Muscle layer of colon (tissue), 2 donors: ENCODE data around the gene ZNF385B.

ENCODE experiments used
- H3K27ac ChIP-seq: one replicate; pipeline ENCODE4 v1.7.0; 2013; ENCODE audit warnings: low read depth, mild to moderate bottlenecking, low read length, moderate library complexity
- H3K27me3 ChIP-seq, 2 donors: one replicate each; pipeline ENCODE4 v1.7.0; 2013; ENCODE audit warnings: low read length in 2 of 2, mild to moderate bottlenecking in 2 of 2; ENCODE audit not compliant: insufficient read depth in 2 of 2, control insufficient read depth in 1 of 2
- H3K36me3 ChIP-seq: one replicate; pipeline ENCODE4 v1.7.0; 2013; ENCODE audit warnings: mild to moderate bottlenecking, low read length; ENCODE audit not compliant: insufficient read depth
- H3K4me1 ChIP-seq: one replicate; pipeline ENCODE4 v1.7.0; 2013; ENCODE audit warnings: mild to moderate bottlenecking, low read length; ENCODE audit not compliant: insufficient read depth
- H3K4me3 ChIP-seq, 2 donors: one replicate each; pipeline ENCODE4 v1.7.0; 2013; ENCODE audit warnings: low read length in 2 of 2, low read depth in 1 of 2, mild to moderate bottlenecking in 1 of 2, moderate library complexity in 1 of 2
- H3K9ac ChIP-seq: one replicate; pipeline ENCODE4 v1.7.0; 2013; ENCODE audit warnings: low read length
- H3K9me3 ChIP-seq: one replicate; pipeline ENCODE4 v1.7.0; 2013; ENCODE audit warnings: mild to moderate bottlenecking, low read length
- donor health status: abdominal sarcoma.
- donor health status: Adenocarcinoma of cecum.

The ZNF385B gene

DNA sequence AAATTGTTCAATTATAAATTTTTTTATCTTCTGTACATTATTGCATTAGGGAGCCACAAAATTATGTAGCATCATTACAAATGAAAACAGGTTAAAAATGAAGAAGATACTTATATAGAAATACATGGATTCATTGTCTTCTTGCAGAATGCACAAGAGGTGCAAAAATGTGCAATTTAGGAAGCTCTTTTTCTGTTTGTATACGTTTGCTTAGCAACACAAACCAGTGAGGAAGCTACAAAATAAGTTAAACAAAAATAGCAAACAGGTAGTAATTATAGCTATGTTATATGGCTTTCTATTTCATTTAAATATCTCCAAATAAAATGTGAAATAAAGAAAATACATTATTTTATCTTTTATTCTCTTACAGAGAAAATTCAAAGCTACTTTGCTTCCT, 419.2 kb downstream of the ZNF385B start:
- no peak overlapping the region for H3K9ac ChIP-seq
- H3K4me1 ChIP-seq, result no peaks in the 10 kb centered on the region
- no peaks in the 10 kb centered on the region for H3K36me3 ChIP-seq
- no peak overlapping the region for H3K4me3 ChIP-seq
- H3K27ac ChIP-seq, result no peak overlapping the region
- no peaks in the 10 kb centered on the region for H3K27me3 ChIP-seq
- no peaks in the 10 kb centered on the region for H3K9me3 ChIP-seq

DNA sequence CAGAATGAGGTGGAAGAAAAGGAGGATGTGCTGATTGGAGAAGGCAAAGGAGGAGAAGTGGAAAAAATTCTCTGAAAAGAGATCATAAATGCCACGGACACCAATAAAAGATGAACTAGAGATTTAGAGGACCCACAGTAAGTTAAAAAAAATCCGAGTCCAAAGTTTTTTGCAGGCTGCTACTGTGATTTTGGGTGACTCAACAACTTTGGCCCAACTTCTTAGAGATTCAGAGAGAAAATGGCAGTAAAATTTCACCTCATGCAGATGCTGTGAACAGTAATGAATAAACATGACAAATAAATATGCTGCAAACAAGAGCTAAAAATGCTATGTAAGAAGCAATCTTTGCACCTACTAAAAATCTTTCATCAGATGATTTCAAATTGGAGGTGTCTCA, 419.9 kb downstream of the ZNF385B start:
- H3K4me3 ChIP-seq, result no peak overlapping the region
- no peaks in the 10 kb centered on the region for H3K36me3 ChIP-seq
- H3K27ac ChIP-seq, result no peak overlapping the region
- H3K27me3 ChIP-seq, result no peaks in the 10 kb centered on the region
- no peaks in the 10 kb centered on the region for H3K4me1 ChIP-seq
- H3K9me3 ChIP-seq, result no peaks in the 10 kb centered on the region
- no peak overlapping the region for H3K9ac ChIP-seq

DNA sequence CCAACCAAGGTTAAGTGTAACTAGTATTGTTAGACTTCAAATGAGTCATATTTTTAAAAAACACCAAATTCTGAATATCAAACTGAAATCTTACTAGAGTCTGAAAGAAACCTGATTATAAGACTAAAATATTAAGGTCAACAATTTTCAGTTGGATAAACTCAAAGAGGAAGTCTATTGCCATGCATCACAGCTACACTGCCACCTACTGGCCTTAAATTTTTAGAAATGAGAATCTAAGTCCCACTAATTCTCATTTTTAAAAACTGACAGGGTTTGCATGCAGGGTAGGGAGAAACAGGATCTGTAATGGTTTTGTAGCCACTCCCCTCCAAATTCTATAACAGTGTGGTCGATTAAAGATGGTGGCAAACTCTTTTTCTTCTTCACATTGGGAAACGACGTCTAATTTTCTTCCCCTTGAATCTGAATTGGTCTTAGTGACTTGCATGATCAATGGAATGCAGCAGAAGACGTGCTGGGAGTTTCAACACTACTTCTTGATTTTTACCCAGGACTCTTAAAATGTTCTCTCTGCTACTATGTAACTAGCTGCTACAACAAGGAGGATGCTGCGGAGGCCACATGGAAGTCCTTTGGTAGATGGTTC, 420.7 kb downstream of the ZNF385B start:
- Histone ChIP-seq H3K9me3 (no peaks in the 10 kb centered on the region), H3K27ac (no peak overlapping the region), H3K27me3 (no peaks in the 10 kb centered on the region), H3K4me3 (no peak overlapping the region), H3K9ac (no peak overlapping the region), H3K36me3 (no peaks in the 10 kb centered on the region), H3K4me1 (no peaks in the 10 kb centered on the region)

DNA sequence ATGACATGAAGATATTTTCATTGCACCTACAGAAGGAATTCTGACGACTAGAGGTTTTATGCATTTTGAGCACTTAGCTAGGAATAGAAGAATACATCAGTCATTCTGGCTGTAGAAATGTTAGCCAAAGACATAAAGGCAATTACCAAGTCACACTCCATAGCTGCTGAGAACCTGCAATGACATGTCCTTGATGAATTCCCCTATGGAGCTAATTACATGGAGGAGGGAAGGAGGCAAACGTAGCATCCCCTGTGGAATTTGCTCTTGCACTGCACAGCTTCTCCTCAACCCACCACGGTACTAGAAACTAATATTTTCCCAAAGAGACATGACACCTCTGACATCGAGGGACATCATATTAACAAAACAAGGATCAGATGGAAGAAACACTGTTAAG, 422.8 kb downstream of the ZNF385B start:
- H3K4me3 ChIP-seq, result no peak overlapping the region
- H3K9ac ChIP-seq, result no peak overlapping the region
- H3K4me1 ChIP-seq, result no peaks in the 10 kb centered on the region
- no peaks in the 10 kb centered on the region for H3K27me3 ChIP-seq
- no peaks in the 10 kb centered on the region for H3K9me3 ChIP-seq
- H3K27ac ChIP-seq, result no peak overlapping the region
- no peaks in the 10 kb centered on the region for H3K36me3 ChIP-seq

DNA sequence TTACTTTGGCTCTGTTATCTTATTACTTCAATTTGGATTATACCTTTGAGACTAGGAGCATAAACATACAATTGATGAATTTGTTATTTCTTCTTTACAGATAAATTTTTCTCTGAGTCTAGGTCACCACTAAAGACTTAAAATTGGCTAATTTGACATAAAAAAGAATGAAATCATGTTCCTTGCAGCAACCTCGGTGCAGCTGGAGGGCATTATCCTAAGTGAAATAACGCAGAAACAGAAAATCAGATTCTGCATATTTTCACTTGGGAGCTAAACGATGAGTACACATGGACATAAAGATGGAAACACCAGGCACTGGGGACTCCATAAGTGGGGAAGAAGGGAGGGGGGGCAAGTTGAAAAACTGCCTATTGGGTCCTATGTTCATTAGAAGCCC, 424.0 kb downstream of the ZNF385B start:
- no peak overlapping the region for H3K9ac ChIP-seq
- no peaks in the 10 kb centered on the region for H3K9me3 ChIP-seq
- H3K27ac ChIP-seq, result no peak overlapping the region
- no peaks in the 10 kb centered on the region for H3K27me3 ChIP-seq
- H3K4me3 ChIP-seq, result no peak overlapping the region
- no peaks in the 10 kb centered on the region for H3K4me1 ChIP-seq
- no peaks in the 10 kb centered on the region for H3K36me3 ChIP-seq

DNA sequence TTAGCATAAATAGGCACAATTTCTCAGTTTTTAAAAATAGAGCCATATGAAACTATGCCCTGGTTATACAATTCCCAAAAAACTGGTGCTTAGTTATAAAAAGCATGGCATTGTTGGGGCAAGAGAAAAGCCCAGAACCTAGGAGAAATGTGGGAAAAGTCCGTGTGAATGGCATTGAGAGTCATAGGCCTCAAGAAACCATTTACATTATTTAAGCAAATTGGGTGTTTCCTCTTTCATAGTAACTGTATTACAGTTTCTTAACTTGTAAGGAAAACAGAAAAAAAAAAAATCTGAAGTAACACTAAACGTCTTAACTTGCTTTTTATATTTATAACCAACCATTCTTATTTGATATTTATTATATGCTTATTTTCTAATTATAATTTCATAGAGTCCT, 425.8 kb downstream of the ZNF385B start:
- H3K27ac ChIP-seq, result no peak overlapping the region
- H3K4me3 ChIP-seq, result no peak overlapping the region
- H3K36me3 ChIP-seq, result no peaks in the 10 kb centered on the region
- no peaks in the 10 kb centered on the region for H3K27me3 ChIP-seq
- no peaks in the 10 kb centered on the region for H3K4me1 ChIP-seq
- no peak overlapping the region for H3K9ac ChIP-seq
- no peaks in the 10 kb centered on the region for H3K9me3 ChIP-seq

DNA sequence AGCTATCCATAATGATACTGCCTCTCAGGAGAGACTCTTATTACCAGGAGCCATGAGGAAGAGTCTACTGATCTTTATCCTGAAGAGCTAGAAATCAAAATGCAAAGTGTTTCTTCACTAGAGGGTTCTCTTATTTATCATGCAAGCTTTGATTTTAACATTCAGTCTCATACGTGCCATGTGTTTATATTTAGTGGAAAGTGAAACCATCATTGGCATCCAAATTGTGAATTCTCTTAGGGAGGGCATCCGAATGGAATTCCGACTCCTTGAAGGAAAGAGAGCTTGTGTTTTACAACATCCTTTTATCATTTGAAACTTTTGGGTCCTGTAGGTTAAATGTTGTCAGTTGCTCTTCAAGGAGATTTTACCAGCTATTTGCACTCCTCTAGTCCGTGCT, 426.4 kb downstream of the ZNF385B start:
- no peaks in the 10 kb centered on the region for H3K36me3 ChIP-seq
- H3K4me1 ChIP-seq, result no peaks in the 10 kb centered on the region
- H3K9ac ChIP-seq, result no peak overlapping the region
- no peak overlapping the region for H3K4me3 ChIP-seq
- no peaks in the 10 kb centered on the region for H3K27me3 ChIP-seq
- no peaks in the 10 kb centered on the region for H3K9me3 ChIP-seq
- H3K27ac ChIP-seq, result no peak overlapping the region

DNA sequence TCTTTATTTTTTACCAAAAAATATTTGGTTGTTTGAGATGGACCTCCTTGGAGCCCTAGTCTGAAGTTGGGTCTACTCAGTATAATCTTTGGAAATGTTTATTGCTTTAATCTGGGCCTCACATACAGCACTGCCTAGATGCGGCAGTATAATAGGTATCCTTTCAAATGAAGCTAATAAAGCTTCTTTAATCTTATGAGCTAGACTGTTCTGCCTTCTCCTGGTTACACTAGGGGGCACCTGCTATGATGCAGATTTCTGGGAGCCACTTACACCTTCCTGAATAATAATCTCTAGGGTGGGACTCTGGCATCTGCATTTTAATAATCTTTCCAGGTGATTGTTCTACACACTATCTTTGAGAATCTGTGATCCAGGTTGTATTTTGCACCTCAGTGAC, 427.1 kb downstream of the ZNF385B start:
- Histone ChIP-seq H3K4me1 (no peaks in the 10 kb centered on the region), H3K9me3 (no peaks in the 10 kb centered on the region), H3K36me3 (no peaks in the 10 kb centered on the region)

DNA sequence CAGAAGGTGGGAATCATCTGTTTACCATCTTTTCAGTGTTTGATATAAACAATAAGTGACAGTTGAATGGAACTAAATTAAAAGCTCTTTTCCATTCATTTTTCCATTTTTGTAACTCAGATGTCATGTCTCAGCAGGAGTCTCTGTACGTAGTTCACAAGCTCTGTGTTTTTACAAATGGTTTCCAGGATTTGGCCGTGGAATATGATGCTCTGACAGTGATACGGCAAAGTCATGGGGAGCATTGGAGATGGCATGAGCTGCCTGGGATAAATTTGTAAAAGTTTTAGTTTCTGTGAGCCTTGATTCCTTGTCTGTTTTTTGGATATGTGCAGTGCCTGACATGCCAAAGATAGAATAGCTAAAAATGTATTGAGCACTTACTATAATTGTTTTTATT, 428.7 kb downstream of the ZNF385B start:
- Histone ChIP-seq H3K27me3 (peaks cover 0 to 5% of the 10 kb centered on the region in 2 donors), H3K36me3 (no peaks in the 10 kb centered on the region), H3K9ac (no peak overlapping the region), H3K4me1 (no peaks in the 10 kb centered on the region), H3K9me3 (no peaks in the 10 kb centered on the region), H3K4me3 (no peak overlapping the region), H3K27ac (no peak overlapping the region)

More for the DNA sequence above, 427.1 kb downstream of the ZNF385B start:
- H3K27ac ChIP-seq, result no peak overlapping the region
- no peaks in the 10 kb centered on the region for H3K27me3 ChIP-seq
- no peak overlapping the region for H3K4me3 ChIP-seq
- no peak overlapping the region for H3K9ac ChIP-seq

DNA sequence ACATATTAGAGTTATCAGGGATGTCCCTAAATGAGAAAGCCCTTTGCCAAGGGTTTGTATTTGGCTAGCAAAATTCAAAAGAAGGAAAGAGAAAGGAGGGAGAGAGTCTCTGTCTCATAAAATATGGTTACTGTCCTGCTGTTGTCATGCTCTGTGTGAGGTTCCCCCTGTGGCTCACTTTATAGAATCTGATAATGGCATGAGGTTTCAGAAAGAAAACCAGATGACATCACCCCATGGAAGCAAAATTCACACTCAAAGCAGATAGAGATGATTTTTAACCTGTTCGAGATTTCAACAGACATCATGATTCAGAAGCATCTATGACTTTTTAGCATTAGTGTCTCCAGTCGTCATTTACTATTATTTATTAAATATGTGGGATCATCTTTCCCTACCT, 431.8 kb downstream of the ZNF385B start:
- Histone ChIP-seq H3K27me3 (peaks cover 0 to 5% of the 10 kb centered on the region in 2 donors), H3K27ac (no peak overlapping the region), H3K4me1 (no peaks in the 10 kb centered on the region), H3K9ac (no peak overlapping the region), H3K4me3 (no peak overlapping the region), H3K36me3 (no peaks in the 10 kb centered on the region), H3K9me3 (no peaks in the 10 kb centered on the region)

DNA sequence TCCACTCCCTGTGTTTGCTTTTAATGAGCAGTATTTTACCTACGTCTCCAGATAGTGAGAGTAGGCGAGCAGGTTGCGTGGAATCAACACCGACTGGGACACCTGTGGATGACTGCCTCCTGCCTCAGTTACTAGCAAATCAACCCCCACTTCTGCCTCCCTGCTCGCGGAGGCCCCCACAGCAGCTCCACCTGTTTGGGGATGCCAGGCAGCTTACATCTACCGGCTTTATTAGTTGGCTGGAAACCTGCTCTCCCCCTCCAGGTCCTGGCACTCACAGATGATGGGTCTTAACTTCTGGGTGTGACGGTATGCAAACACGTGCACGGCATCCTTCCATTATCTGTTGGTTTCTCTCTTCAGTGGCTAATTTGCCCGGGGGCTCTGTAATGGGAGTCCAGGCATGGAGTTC, 432.3 kb downstream of the ZNF385B start:
- Histone ChIP-seq H3K36me3 (no peaks in the 10 kb centered on the region), H3K4me3 (no peak overlapping the region), H3K27ac (no peak overlapping the region), H3K27me3 (peaks cover 0 to 5% of the 10 kb centered on the region in 2 donors), H3K9me3 (no peaks in the 10 kb centered on the region), H3K4me1 (no peaks in the 10 kb centered on the region), H3K9ac (no peak overlapping the region)

DNA sequence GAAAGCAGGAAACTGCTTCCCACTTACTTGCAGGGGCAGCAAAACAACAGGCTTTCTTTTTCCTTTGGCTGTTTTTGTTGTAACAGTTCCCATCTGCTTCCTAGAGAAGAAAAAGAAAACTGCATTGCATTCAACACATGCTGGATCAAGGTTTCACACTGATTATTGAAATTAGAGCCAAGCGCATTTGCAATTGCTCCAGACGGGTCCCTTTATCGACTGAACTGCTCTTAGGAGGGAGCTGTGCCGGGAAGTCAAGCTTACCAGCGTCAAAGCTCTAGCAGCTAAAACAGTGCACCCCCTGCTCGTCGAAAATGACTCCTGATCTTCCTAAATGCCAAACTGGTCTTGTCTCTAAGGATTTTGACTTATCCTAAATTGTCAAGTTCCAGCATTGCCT, 432.8 kb downstream of the ZNF385B start:
- no peak overlapping the region for H3K27ac ChIP-seq
- peaks cover 0 to 5% of the 10 kb centered on the region in 2 donors for H3K27me3 ChIP-seq
- no peak overlapping the region for H3K4me3 ChIP-seq
- H3K9me3 ChIP-seq, result no peaks in the 10 kb centered on the region
- no peaks in the 10 kb centered on the region for H3K36me3 ChIP-seq
- H3K4me1 ChIP-seq, result no peaks in the 10 kb centered on the region
- no peak overlapping the region for H3K9ac ChIP-seq
